HFF-Myc (cell line): ENCODE results near the gene POLR3C.
"Not testable (repeated sequence)": the region's sequence is repeated elsewhere in the genome, so short reads cannot be mapped to it uniquely, and the experiment has no call there.

Experiments
- DNase-seq: peaks from one replicate; pipeline ENCODE4 v3.0.0-alpha.2; 2011; ENCODE audit warnings: low read depth; ENCODE audit errors: extremely low read depth
- H3K4me3 ChIP-seq: replicated peaks from 2 replicates; pipeline ENCODE4 v1.5.1; 2011; ENCODE audit warnings: low read depth, mild to moderate bottlenecking, control low read depth, low read length
- CTCF ChIP-seq: IDR thresholded peaks from 2 replicates; pipeline ENCODE4 v1.5.1; 2012; ENCODE audit warnings: mild to moderate bottlenecking, low read depth, low read length, control low read depth; ENCODE audit errors: missing control alignments

The POLR3C gene

GRCh38 chr1:145786271-145786670 lies 37.7 kb upstream of the POLR3C start:
- H3K4me3 ChIP-seq: no peak overlapping the region
- TF ChIP-seq CTCF: no peak
- DNase-seq: no peak

GRCh38 chr1:145788580-145788979 lies 35.4 kb upstream of the POLR3C start:
- H3K4me3 ChIP-seq: no peak overlapping the region
- TF ChIP-seq CTCF: no peak
- no peak for DNase-seq

- H3K4me3 ChIP-seq, DNase-seq: not testable (repeated sequence)
These were observed 32.1 kb upstream of the POLR3C start for GRCh38 chr1:145791860-145792259.

- DNase-seq: no peak
- no peak for TF ChIP-seq CTCF
- no peak overlapping the region for H3K4me3 ChIP-seq
These were observed 31.5 kb upstream of the POLR3C start for GRCh38 chr1:145792484-145792883.

- TF ChIP-seq CTCF: no peak
- H3K4me3 ChIP-seq: no peak overlapping the region
- no peak for DNase-seq
These were observed 28.6 kb upstream of the POLR3C start for GRCh38 chr1:145795257-145795881.

- no peak for DNase-seq
- no peak for TF ChIP-seq CTCF
- no peak overlapping the region for H3K4me3 ChIP-seq
These were observed 27.2 kb upstream of the POLR3C start for GRCh38 chr1:145796753-145797152.

GRCh38 chr1:145799806-145800205 lies 24.2 kb upstream of the POLR3C start:
- no peak overlapping the region for H3K4me3 ChIP-seq
- no peak for DNase-seq
- no peak for TF ChIP-seq CTCF
